Stimulated activated CD4-positive, alpha-beta T cell treated with anti-CD3 and anti-CD28 coated beads, Interleukin-4, amount 100 ng/mL, for 24 hours (primary cell): Measurements from ENCODE around the gene FAM53B.

Experiments
- DNase-seq: peaks from one replicate; pipeline ENCODE4 v3.0.0-alpha.2; 2020

The FAM53B gene

DNA sequence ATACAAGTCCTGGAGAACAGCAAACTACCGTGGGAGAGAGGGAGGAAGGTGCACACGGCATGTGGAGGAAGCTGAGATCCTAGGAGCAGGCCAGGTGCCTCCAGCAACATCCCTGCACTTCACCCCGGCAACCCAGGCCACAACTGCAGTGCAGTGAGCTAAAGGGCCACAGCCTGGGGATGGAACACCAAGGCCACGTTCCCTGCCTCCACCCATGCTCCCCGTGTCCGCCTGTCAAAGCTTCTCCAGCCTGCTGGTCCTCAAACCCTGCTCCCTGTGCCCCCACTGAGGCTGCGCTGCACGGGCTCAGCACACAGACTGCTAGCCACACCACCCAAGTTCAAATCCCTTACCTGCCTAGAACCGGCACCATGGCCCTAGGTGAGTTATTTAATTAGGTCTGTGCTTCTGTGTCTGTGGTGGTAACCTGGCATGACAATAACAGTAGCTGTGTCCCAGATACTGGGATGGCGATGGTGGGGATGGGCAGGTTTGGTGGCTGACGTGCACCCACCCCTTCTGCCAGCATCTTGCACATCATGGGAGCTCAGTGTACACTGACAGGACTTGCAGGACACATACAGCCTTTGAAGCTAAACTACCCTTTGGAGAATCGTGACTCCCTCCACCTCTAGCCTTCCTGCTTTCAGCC lies 85.5 kb downstream of the FAM53B start:
- no peak for DNase-seq

GRCh38 chr10:124657806-124658205 lies 86.4 kb downstream of the FAM53B start:
- peak; percentile 39 for DNase-seq

DNA sequence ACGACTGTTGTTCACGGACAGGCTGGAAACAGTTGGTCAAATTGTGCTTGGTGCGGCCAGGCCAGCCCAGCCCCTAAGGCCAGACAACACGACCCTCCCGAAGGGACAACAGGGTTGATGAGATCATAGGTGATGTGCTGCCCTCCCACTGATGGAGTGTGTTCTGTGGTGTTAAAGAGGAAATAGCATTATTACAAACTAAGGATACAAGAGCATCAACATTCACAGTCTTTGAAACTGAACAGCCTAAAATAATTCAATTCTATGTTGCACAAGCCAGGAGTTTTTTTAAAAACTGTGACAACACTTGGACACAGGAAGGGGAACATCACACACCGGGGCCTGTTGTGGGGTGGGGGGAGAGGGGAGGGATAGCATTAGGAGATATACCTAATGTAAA lies 87.6 kb downstream of the FAM53B start:
- DNase-seq, result no peak

DNA sequence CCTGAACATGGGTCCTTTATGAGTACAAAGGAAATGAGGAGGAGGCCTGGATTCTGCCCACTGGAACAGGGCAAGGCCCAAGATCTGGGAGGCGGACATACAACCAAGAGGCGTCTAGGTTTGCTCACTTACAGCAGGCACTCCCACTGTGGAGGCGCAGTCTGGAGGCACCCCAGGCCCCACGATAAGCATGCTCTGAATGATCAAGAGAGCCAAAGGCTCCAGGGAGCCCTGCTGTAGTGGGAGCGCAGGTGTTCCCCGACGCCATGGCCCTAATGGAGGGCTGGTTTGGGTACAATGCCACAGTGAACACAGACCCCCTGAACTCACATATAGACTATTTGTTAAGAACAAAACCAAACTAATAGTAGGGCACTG lies 88.1 kb downstream of the FAM53B start:
- no peak for DNase-seq

GRCh38 chr10:124655191-124656112 lies 88.7 kb downstream of the FAM53B start:
- no peak for DNase-seq

DNA sequence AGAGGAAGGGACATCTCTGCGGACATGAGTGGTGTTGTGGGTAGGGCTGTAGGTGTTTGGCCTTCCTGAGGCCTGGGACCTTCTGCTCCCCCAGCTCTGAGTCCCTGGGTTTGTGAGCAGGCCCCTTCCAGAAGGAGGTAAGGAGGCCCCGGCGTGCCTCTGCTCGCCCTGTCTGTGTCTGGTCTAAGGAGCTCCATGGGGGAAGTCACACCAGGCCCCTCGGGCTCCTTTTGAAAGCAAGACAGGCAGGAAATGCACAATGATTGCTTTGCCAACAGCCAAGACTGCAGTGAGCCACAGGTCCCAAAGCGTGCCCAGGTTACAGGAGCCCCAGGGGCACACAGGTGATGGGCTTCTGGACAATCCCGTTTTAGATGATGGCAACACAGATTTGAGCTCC lies 89.5 kb downstream of the FAM53B start:
- no peak for DNase-seq

- no peak for DNase-seq
Measured at GRCh38 chr10:124653811-124654651, 90.1 kb downstream of the FAM53B start.

DNA sequence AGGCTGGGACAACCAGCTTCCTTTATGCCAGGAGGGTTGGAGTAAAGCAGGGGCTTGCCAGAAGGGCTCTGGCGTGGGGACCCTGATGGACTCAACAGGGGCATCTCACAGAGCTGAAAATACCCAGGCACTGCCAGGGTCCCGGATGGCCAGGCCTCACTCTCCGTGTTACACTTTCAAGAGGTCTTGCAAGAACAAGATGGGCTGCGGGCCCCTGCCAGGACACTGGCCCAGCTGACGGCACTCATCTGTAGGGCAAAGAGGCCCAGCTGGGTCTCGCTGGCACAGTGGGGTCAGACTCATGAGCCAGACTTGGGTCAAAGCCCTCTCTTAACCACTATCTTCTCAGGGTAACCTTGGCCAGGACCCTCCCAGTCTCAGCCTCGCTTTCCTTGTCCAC lies 90.9 kb downstream of the FAM53B start:
- no peak for DNase-seq

DNA sequence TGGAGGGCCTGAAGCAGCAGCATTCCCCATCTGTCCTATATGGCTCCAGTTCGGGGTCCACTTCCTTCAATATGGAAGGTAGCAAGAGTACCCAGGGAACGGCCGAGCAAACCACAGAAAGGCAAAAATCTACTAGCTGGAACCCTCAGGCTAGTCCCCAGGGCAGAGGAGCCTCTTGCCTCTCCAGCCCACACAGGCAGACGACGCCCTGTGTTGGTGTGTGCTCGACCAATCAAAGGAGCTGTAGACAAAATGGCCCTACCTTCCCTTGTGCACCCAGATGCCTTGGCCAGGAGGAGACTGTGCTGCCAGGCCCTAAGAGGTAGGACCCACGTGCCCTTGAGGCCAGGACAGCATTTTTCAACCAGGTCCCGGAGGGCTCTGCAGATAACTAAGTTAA lies 91.5 kb downstream of the FAM53B start:
- DNase-seq, result no peak

DNA sequence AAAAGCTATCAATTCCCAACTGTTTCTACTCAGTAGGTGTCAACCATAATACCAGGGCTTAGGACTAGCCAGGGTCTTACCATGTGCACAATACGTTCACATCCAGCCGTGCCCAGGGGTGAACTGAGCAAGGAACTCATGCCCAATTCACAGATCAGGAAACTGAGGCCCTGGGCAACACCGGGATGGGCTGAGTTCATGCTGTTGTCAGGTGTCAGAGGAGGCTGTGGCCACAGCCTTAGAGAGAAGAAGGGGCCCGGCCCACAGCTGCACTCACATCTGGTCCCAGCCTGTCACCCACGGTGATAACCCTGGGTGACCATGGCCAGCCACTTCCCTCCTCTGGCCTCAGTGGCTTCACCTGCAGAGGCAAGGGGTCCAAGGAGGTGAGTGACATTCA lies 92.0 kb downstream of the FAM53B start:
- no peak for DNase-seq

GRCh38 chr10:124651402-124651891 lies 92.7 kb downstream of the FAM53B start:
- no peak for DNase-seq

- DNase-seq, result peak; percentile 66
Measured at GRCh38 chr10:124650820-124651401, 93.3 kb downstream of the FAM53B start.

GRCh38 chr10:124650263-124650662 lies 93.9 kb downstream of the FAM53B start:
- no peak for DNase-seq

- DNase-seq, result no peak
Measured at GRCh38 chr10:124649214-124649613, 95.0 kb downstream of the FAM53B start.

DNA sequence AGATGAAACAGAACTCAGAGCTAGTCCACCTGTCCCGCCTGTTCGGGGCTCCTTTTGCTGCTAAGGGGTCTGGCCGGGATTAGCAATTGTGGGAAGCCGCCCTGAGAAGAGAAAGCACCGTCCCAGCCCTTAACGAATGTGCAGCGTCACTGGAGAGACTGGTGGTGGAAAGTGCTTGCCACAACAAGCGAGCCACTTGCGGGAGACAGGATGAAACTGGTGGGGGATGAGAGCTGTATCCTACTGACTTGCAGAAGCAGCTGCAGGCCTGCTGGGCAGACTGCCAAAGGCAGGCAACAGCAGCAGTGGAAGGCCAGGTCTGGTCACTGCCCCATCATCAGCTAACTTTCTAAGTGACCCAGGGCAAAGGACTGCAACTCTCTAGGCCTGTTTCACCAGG lies 95.4 kb downstream of the FAM53B start:
- DNase-seq, result peak; percentile 65

DNA sequence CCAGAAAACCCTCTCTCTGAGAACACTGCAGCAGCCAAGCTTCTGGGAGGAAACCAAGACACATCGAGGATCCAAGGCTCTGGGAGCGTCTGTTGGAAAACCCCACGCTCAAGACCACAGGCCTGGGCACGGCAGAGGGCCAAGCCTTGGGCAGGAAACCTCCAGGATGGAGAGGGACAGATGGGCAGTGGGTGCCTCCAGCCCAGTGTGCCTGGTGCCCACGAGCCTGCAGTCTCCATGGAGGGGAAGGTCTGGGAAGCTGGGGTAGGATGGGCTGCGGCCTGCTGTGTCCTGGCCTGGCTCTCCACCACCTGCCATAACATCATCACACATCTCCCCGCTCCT lies 96.1 kb downstream of the FAM53B start:
- no peak for DNase-seq

DNA sequence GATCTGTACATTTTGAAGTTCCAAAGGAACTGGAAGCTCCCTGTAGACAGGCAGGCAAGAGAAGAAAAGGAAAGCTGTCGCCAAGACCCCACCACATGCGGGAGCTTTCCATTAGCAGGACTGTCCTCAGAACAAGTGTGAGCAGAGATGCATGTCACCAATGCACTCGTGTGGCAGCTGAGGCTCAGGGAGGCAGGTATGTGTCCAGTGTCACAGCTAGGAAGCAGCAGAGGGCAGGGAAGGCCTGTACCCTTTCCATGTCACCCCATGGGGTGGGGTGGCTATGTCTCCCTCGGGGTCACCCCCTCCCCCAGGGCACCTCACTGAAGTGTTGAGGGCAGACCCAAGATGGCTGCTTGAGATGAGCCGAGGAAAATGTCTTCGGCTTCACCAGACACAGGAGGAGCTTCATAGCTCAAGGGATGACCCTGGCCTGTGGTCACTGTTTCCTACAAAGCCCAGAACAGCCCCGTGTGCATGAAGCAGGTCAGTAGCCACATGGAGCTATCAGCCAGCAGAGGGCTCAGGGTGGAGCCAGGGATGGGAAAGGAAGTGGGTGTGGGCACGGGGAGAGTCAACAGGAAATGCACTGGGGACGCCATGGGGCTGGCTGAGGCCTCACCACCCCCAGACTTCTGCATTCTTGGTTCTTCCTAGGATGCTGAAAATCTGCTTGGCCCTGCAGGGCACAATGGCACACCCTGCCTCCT lies 96.6 kb downstream of the FAM53B start:
- peak; percentile 67 for DNase-seq

- no peak for DNase-seq
Measured at GRCh38 chr10:124646483-124647352, 97.5 kb downstream of the FAM53B start.

DNA sequence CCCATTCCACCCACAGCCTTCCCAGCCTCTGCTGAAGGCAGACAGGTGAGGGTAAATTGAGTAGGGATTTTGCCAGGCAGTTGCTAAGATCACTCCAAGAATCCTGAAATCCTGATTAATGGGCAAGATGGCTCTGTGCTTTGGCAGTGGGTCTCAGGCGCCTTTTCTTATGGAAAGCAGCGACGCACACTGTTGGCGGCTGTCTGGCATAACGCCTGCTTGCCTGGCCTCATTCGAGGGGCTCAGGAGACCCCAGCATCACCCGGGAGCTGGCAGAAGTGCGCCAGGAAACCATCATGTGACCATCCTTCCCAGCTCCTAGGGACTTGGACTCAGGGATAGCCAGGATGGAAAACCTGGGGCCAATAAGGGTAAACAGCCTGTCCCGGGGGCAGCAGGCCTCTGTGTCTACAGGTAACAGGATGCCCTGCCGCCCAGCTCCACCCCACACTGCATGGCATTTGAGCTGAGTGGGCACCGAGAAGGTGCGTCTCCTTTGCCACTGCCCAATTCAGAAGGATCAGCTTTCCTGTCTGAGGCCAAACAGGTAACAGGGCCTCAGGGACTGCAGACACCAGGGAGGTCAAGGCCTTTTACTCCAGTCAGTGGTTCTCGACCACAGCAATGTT lies 98.6 kb downstream of the FAM53B start:
- no peak for DNase-seq

GRCh38 chr10:124644771-124645415 lies 99.3 kb downstream of the FAM53B start:
- DNase-seq, result no peak
